GM19395 (cell line): Measurements from ENCODE around the gene SRRM3.
"Not testable (repeated sequence)": the region's sequence is repeated elsewhere in the genome, so short reads cannot be mapped to it uniquely, and the experiment has no call there.

Experiments used
- ATAC-seq: cut with Tn5 transposase; IDR thresholded peaks from one replicate; pipeline ENCODE4 v1.9.1; 2021; ENCODE audit warnings: mild to moderate bottlenecking, moderate library complexity; ENCODE audit not compliant: unreplicated experiment

The SRRM3 gene

DNA sequence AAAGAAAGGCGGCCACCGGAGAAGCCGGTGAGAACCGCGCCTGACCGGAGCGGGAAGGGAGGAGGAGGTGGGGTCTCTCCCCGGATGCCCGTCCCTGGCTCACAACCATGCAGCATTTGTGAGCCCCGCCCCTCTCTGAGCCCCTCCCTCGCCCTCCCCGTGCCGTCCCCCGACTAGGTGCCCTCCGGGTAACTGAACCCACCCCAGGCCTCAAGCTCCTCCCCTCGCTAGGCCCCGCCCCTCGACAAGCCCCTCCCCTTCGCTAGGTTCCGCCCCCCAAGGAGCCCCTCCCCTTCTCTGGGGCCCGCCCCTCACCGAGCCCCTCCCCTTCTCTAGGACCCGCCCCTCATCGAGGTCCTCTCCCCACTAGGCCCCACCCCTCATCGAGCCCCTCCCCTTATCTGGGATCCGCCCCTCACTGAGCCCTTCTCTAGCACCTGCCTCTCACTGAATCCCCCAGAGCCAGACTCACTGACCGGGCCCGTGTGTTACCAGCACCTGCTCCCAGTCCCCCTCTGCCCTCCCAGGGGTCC lies 58.5 kb downstream of the SRRM3 start:
- ATAC-seq = no peak

DNA sequence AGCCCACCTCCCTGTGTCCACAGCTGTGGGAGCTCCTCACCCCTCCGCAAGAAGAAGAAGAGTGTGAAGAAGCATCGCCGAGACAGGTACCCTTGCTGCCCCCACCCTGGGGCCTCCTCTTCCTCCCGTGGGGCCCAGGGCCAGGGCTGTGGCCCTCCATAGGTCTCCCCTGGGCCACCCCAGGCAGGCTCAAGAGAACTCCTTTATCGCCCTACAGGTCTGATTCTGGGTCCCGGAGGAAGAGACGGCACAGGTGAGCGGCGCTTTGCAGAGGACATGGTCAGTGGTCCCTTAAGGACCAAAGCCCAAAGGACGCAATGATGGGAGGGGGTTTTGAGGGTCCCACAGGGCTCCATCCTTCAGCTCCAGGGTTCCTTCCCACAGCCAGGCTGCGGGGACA lies 59.6 kb downstream of the SRRM3 start:
- ATAC-seq = no peak

GRCh38 chr7:76261931-76262330 lies 60.2 kb downstream of the SRRM3 start:
- no peak for ATAC-seq

DNA sequence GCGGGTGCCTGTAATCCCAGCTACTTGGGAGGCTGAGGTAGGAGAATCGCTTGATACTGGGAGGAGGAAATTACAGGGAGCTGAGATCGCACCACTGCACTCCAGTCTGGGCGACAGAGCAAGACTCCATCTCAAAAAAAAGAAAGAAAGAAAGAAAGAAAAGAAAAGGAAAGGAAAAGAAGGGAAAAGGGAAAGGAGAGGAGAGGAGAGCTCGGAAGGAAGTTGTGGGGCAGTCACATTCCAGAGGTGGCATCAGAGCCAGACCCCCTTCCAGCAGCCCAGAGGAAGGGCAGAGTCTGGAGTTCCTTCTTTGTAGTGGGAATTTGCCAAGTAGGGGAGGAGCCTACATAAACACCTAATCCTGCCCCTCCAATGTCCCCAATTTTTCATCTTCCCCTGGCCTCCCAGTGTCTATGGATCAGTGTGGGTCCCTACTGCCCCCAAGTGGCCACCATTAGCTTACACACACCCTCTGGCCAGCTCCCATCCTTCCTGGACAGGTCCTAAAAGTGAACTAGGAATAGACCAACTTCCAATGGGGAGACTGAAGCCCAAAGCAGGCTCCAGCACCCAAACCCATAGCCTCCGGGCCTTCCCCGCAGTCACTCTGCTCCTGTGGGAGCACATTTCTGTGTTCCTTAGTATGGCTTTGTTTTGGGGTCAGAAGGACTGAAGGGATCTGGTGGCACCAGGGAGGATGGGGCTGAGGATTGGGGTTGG lies 61.1 kb downstream of the SRRM3 start:
- ATAC-seq = no peak

DNA sequence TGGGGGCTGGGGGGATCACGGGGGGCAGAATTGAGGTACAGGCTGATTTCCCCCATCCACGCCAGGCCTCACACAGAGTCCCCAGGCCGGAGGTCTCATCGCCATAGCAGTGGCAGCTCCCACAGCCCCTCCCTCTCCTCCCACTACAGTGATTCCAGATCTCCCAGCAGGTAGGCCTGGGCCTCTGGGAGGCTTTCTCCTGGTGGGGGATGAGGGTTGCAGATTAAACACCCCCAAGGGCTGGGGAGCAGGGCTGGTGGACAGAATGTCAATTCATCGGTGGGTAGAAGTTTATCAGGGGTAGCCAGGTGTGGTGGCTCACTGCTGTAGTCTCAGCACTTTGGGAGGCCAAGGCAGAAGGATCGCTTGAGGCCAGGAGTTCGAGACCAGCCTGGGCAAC lies 63.6 kb downstream of the SRRM3 start:
- ATAC-seq = no peak

- no peak for ATAC-seq
Observed at GRCh38 chr7:76267107-76267893, 65.6 kb downstream of the SRRM3 start.

- ATAC-seq = no peak
Observed at GRCh38 chr7:76267894-76268183, 66.1 kb downstream of the SRRM3 start.

DNA sequence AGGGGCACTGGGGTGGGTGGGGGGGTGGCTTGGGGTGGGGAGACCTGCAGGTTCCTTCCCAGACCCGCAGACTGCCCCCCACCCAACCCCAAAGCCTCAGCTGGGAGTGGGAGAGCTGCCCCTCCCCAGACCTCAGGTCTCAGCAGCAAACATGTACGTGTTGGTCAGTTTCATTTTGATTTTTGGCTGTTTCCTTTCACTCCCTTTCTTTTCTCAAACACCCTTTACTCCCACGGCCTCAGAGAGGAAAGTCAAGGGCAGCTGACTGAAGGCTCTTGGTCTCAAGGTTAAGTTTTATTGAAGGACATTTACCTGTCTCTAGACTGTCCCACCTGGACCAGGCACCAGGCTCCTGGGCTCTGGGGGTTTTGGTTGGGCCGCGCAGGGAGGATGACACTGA lies 66.7 kb downstream of the SRRM3 start:
- no peak for ATAC-seq

DNA sequence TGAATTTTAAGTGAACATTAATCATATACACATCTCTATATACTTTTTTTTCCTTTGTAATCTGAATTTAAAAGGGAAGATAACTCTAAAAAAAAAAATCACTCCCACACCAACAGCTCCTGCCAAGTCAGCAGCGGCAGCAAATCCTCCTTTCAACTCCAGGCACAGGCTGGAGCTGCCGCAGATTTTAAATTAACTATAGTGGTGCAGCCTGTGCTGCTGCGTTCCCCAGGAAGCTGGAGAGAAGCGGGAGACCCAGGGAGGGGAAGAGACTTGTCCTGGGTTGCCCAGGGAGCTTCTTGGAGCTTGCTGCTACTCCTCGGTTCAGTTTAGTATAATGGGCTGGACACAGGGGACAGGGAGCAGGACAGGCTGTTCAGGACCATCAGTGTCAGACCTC lies 68.2 kb downstream of the SRRM3 start:
- ATAC-seq = no peak

DNA sequence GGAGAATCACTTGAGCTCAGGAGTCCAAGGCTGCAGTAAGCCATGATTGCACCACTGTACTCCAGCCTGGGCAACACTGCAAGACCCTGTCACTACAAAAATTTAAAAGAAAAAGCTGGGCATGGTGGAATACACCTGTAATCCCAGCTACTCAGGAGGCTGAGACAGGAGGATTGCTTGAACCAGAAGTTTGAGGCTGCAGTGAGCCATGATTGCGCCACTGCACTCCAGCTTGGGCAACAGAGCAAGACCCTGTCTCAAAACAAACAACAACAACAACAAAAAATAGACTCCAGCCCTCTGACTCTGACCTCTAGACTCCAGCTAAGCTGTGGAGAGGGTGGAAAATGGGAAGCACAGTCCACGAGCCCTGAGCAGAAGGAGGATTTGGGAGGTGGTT lies 69.7 kb downstream of the SRRM3 start:
- ATAC-seq = not testable (repeated sequence)

GRCh38 chr7:76272142-76272541 lies 70.4 kb downstream of the SRRM3 start:
- ATAC-seq = no peak

DNA sequence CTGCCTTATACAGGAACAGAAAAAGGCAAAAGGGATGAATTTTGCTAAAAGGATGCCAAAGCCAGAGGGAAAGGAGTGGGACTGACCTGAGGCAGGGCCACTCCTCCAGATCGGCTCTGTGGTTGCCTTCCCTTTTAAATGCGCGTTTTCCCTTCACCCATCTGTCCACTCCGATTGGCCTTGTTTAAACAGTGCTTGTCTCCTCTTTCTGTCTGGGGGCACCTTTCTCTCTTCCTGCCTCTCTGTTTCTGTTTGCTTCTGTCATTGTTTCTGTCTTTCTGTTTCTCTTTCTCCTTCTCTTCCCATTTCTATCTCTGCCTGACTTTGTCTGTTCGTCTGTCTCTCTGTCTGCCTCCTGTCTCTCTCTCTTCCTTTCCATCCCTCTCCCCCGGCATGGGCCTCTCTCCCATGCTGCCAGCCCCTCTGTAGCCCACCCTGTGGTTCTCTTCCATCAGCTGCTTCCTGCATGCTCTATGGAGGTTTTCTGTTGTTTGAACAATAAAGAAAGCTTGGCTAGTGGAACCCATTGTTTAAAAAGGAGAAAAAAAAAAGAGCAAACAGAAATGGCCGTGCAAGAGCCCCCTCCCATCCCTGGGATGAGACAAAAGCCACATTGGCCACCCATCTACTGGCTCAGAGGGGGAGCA lies 71.3 kb downstream of the SRRM3 start:
- peak; percentile 76 for ATAC-seq

- ATAC-seq = no peak
Observed at GRCh38 chr7:76273503-76273902, 71.8 kb downstream of the SRRM3 start.

DNA sequence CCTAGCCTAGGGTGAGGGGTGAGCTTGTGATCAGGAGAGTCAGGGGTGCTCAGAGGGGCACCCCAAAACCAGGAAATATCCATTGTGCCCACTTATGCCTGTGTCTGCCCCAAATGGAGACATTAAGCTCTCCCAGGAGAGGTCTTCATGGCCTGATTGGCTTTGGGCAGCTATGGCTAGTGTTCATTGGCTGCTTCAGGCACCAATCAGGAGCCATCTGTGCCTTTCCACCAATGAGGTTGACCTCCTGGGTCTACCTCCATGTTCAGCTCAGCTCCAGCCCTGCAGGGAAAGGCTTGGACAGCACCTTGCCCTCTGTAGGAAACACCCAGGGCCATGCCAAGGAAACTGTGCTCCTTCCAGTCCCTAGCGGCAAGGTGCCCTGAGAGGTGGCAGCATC lies 76.8 kb downstream of the SRRM3 start:
- ATAC-seq = no peak

- no peak for ATAC-seq
Observed at GRCh38 chr7:76280408-76280807, 78.7 kb downstream of the SRRM3 start.

DNA sequence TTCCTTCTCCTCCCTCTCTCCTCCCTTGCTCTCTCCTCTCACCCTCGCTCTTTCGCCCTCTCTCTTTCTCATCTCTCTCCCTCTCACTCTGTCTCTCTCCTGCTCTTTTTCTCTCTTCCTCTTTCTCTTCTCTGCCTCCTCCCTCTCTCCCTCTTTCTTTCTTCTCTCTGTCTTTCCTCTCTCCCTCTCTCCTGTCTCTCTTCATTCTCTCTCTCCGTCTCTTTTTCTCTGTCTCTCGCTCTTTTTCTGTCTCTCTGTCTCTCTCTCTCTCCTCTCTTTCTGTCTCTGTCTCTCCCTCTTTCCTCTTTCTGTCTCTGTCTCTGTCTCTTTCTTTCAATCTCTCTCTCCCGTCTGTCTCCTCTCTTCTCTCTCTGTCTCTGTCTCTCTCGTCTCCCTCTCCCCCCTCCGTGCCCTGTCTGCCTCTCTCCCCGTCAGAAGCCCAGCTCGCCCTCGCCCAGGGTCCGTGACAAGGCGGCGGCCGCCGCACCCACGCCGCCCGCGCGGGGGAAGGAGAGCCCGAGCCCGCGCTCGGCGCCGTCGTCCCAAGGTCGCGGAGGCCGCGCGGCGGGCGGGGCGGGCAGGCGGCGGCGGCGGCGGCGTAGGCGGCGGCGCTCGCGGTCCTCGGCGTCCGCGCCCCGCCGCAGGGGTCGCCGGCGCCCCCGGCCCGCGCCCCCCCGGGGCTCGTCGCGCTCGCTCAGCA lies 79.5 kb downstream of the SRRM3 start:
- ATAC-seq = no peak

- ATAC-seq = no peak
Observed at GRCh38 chr7:76281706-76282343, 80.1 kb downstream of the SRRM3 start.

DNA sequence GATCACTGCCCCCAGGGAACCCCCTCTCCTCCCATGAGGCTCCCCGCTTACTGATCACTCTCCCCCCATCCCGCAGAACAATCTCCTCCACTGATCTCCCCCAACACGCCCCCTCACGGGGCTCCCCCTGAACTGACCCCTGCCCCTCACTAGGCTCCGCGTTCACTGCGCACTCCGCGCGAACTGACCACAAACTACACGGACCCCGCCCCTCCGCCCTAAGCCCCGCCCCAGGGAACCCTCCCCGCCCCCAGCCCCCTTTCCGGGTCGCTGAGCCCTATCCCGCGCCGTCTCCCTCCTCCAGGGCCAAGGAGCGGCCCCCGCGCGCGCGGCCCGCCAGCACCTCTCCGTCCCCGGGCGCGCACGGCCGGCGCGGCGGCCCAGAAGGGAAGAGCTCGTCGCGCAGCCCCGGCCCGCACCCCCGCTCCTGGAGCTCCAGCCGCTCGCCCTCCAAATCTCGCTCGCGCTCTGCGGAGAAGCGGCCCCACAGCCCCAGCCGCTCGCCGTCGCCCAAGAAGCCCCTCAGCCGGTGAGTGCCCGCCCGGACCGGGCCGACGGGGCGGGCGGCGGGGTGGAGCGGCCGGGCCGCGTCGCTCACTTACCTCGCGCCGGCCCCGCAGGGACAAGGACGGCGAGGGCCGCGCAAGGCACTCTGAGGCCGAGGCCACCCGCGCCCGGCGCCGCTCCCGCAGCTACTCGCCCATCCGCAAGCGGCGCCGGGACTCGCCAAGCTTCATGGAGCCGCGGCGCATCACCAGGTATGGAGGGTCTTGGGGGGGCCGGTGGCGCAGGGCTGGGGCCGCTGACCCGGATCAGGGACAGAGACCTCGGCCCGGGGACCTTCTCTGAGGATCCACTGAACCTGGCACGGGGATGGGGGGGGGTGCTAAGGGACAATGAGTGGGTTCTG lies 80.9 kb downstream of the SRRM3 start:
- ATAC-seq = no peak

DNA sequence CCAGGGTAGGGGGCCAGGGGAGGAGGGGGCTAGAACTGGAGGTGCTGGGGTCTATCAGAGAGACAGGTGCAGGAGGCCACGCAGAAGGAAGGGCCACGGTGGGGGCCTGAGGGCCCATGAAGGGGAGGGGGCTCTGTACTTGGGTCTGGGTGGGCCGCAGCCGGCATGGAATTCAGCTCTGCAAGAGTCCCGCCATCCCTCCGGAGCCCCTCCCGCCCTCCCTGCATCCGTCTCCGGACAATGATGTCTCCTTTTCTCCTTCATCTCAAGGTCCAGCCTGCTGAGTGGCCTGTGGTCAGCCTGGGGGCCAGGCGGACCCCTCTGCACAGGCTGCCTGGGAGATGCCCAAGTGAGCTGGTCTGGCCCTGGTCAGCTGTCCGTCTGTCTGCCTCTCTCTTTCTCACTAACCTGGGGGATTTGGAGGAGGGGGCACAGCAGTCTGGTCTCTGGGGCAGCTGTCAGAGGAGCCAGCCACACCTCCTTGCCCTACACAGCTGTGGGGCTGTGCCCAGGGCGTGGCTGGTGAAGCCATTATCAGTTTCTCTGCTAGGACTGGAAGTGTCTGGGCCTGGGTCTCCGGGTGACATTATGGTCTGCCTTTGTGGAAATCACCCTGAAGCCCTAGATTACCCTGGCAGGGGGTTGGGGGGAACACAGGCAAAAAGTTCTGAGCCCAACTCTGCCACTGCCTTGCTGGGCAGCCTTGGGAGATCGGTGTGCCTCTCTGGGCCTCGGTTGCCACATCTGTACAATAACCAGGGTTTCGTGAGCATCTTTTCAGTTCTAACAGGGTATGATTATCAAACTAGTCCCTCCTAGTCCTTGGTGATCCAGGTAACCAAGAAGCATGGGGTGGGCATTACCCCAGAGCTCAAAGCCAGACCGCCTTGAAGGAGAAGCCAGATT lies 81.8 kb downstream of the SRRM3 start:
- ATAC-seq = no peak
